Vagina (tissue), 2 donors: ENCODE results near the gene LPIN1.

Source experiments
- CTCF ChIP-seq, 3 experiments: fragments of 450-650 bp in 2 of 3; fragments of 200-600 bp in 1 of 3; sonication (generic) in 1 of 3; IDR thresholded peaks; one replicate each; pipeline ENCODE4 v1.5.1; 2017 to 2019; ENCODE audit warnings: antibody characterized with exemption in 3 of 3, mild to moderate bottlenecking in 2 of 3, moderate library complexity in 2 of 3
- POLR2A ChIP-seq, 2 donors: fragments of 450-650 bp; IDR thresholded peaks; one replicate each; pipeline ENCODE4 v1.6.1; 2017; ENCODE audit warnings: antibody characterized with exemption in 2 of 2, mild to moderate bottlenecking in 2 of 2, moderate library complexity in 2 of 2

GRCh38 chr2:11769516-11769915 lies 23.1 kb downstream of the LPIN1 start:
- TF ChIP-seq POLR2A (IDR thresholded peaks at IDR 0.05) (no peak), CTCF (IDR thresholded peaks at IDR 0.05) (no peak)
